Kidney epithelial cell (primary cell): Measurements from ENCODE around the gene FGF2. TPM values are rescaled to one million over a fixed set of nuclear protein-coding genes. Genes with fewer than 3 reads are reported as not detected.
"Not testable (repeated sequence)": the region's sequence is repeated elsewhere in the genome, so short reads cannot be mapped to it uniquely, and the experiment has no call there.

Experiments
- DNase-seq: peaks from one replicate; pipeline ENCODE4 v3.0.0-alpha.2; 2010; ENCODE audit warnings: low read depth
- H3K27me3 ChIP-seq: 2 replicates; pipeline ENCODE4 v1.6.0; 2011; ENCODE audit warnings: low read length; ENCODE audit not compliant: control insufficient read depth, insufficient read depth
- H3K36me3 ChIP-seq: 2 replicates; pipeline ENCODE4 v1.5.1; 2011; ENCODE audit warnings: low read length; ENCODE audit not compliant: control insufficient read depth, insufficient read depth
- H3K4me3 ChIP-seq: 2 replicates; pipeline ENCODE4 v1.5.1; 2011; ENCODE audit warnings: low read depth, mild to moderate bottlenecking, control low read depth, low read length
- CTCF ChIP-seq: IDR thresholded peaks from 2 replicates; pipeline ENCODE4 v1.5.1; 2011; ENCODE audit warnings: mild to moderate bottlenecking, moderate library complexity, low read length, control low read depth, inconsistent platforms; ENCODE audit not compliant: insufficient read depth, poor library complexity, severe bottlenecking
- total RNA-seq: library from RNA; depleted of rRNA; stranded (reverse); fragments of >200 nt; gene quantifications from 2 replicates; pipeline ENCODE4 v1.2.3, GENCODE V29; 2015

Gene FGF2
- total RNA-seq, 1 donor from 2014 or later, result 29.4 TPM

- TF ChIP-seq CTCF, result peak; percentile 16
- no peak overlapping the region for H3K4me3 ChIP-seq
- no peak for DNase-seq
- H3K36me3 ChIP-seq, result no peaks in the 10 kb centered on the region
- H3K27me3 ChIP-seq, result no peaks in the 10 kb centered on the region
Measured at GRCh38 chr4:122930862-122931261, 104.2 kb downstream of the FGF2 start.

- Histone ChIP-seq H3K27me3 (no peaks in the 10 kb centered on the region), H3K36me3 (no peaks in the 10 kb centered on the region)
- no peak for DNase-seq
Measured at GRCh38 chr4:122932763-122933162, 106.1 kb downstream of the FGF2 start.

GRCh38 chr4:122945136-122945535 lies 118.5 kb downstream of the FGF2 start:
- not testable (repeated sequence) for DNase-seq, H3K36me3 ChIP-seq, H3K27me3 ChIP-seq, H3K4me3 ChIP-seq

More at GRCh38 chr4:122932763-122933162, 106.1 kb downstream of the FGF2 start:
- TF ChIP-seq CTCF, result no peak
- H3K4me3 ChIP-seq, result no peak overlapping the region

GRCh38 chr4:122946142-122946541 lies 119.5 kb downstream of the FGF2 start:
- H3K27me3 ChIP-seq, result no peaks in the 10 kb centered on the region
- DNase-seq, result no peak
- TF ChIP-seq CTCF, result no peak
- H3K4me3 ChIP-seq, result no peak overlapping the region
- H3K36me3 ChIP-seq, result no peaks in the 10 kb centered on the region

Other genes starting within 250 kb of the FGF2 start
- gene IL21, start 205.8 kb upstream of the FGF2 start, total RNA-seq, result not detected in 2 replicates
- 2.5 and 2.9 TPM in 2 replicates for gene BBS12, start 94.1 kb upstream of the FGF2 start, total RNA-seq
- 9.7 and 10.0 TPM in 2 replicates for gene NUDT6, start 95.8 kb downstream of the FGF2 start, total RNA-seq